GM12873 (cell line): Measurements from ENCODE around the gene SVOP.

Experiments
- CTCF ChIP-seq: IDR thresholded peaks from 2 replicates; pipeline ENCODE4 v1.5.1; 2012; ENCODE audit warnings: low read depth, mild to moderate bottlenecking, moderate library complexity, low read length, control low read depth; ENCODE audit not compliant: insufficient read depth; ENCODE audit errors: missing control alignments

Gene SVOP

GRCh38 chr12:108918206-108918605, 102.7 kb downstream of the SVOP start:
- no peak for TF ChIP-seq CTCF

- TF ChIP-seq CTCF = no peak
These were observed 104.5 kb downstream of the SVOP start for GRCh38 chr12:108916336-108916735.

- TF ChIP-seq CTCF = no peak
These were observed 105.2 kb downstream of the SVOP start for GRCh38 chr12:108915632-108916133.

GRCh38 chr12:108914121-108914531, 106.7 kb downstream of the SVOP start:
- TF ChIP-seq CTCF = no peak

GRCh38 chr12:108912361-108912760, 108.5 kb downstream of the SVOP start:
- no peak for TF ChIP-seq CTCF

GRCh38 chr12:108911915-108912314, 109.0 kb downstream of the SVOP start:
- TF ChIP-seq CTCF = no peak

GRCh38 chr12:108910336-108910735, 110.5 kb downstream of the SVOP start:
- TF ChIP-seq CTCF = no peak
